GM23338 (cell line): ENCODE results near the gene SF1.

Experiments used
- EZH2 ChIP-seq: fragments of 200-600 bp; sonication (generic); IDR thresholded peaks from one replicate; pipeline ENCODE4 v1.8.0; 2017; ENCODE audit warnings: antibody characterized with exemption, mild to moderate bottlenecking, low read depth; ENCODE audit not compliant: unreplicated experiment
- NANOG ChIP-seq: IDR thresholded peaks from 2 replicates; pipeline ENCODE4 v1.6.1; 2016; ENCODE audit warnings: antibody characterized with exemption, borderline replicate concordance
- POLR2AphosphoS5 ChIP-seq: IDR thresholded peaks from 2 replicates; pipeline ENCODE4 v1.6.1; 2016; ENCODE audit warnings: antibody characterized with exemption, low read depth
- TF ChIP-seq, protein P1 (sequence below): IDR thresholded peaks from one replicate; pipeline ENCODE4 v1.6.1; 2018; ENCODE audit warnings: antibody characterized with exemption; ENCODE audit not compliant: unreplicated experiment
- TF ChIP-seq, protein P2 (sequence below), 2 experiments: fragments of 200-600 bp in 1 of 2; sonication (generic) in 1 of 2; conservative IDR thresholded peaks; 2 replicates each; pipeline versions ENCODE4 v1.5.1 to v1.6.1; 2016 to 2017; ENCODE audit warnings: antibody characterized with exemption in 2 of 2, low read depth in 2 of 2, mild to moderate bottlenecking in 2 of 2, moderate library complexity in 1 of 2

DNA sequence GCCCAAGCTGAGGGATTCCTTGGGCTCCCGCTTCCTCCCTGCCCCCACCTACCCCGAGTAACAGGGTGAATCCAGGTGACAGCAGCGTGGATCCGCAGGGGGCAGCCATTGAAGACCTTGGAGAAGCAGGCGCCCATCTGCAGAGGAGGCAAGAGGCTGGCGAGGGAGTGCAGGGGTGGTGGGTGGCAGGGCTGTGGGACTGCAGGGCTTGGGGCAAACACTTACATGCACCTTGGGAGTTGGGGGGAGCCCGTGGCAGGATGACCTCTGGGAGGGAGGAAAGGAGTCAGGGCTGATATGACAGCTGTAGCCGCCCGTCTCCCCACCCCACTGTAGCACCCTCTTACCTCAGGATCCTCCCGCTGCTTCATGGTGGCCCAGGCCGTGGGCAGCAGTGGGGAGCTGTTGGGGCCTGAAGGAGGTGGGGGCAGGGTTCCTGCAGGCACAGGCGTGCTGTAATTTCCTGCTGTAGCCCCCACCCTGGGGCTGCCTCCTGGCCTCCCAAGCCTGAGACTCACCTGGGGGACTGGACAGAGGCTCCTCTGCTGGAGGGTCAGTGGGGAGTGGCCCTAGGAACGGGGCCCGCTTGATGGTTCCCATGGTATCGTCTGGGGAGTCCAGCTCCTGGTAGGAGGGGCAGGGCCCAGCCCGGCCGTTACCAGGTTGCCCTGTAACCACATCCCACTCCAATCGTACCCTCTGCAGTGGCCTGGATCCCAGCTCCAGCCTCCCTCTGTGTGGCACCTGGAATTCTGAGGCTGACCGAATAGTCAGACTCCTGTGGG, 18.6 kb upstream of the SF1 start:
- TF ChIP-seq, protein P1, sequence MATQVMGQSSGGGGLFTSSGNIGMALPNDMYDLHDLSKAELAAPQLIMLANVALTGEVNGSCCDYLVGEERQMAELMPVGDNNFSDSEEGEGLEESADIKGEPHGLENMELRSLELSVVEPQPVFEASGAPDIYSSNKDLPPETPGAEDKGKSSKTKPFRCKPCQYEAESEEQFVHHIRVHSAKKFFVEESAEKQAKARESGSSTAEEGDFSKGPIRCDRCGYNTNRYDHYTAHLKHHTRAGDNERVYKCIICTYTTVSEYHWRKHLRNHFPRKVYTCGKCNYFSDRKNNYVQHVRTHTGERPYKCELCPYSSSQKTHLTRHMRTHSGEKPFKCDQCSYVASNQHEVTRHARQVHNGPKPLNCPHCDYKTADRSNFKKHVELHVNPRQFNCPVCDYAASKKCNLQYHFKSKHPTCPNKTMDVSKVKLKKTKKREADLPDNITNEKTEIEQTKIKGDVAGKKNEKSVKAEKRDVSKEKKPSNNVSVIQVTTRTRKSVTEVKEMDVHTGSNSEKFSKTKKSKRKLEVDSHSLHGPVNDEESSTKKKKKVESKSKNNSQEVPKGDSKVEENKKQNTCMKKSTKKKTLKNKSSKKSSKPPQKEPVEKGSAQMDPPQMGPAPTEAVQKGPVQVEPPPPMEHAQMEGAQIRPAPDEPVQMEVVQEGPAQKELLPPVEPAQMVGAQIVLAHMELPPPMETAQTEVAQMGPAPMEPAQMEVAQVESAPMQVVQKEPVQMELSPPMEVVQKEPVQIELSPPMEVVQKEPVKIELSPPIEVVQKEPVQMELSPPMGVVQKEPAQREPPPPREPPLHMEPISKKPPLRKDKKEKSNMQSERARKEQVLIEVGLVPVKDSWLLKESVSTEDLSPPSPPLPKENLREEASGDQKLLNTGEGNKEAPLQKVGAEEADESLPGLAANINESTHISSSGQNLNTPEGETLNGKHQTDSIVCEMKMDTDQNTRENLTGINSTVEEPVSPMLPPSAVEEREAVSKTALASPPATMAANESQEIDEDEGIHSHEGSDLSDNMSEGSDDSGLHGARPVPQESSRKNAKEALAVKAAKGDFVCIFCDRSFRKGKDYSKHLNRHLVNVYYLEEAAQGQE = no peak
- TF ChIP-seq POLR2AphosphoS5 (no peak), EZH2 (no peak), NANOG (no peak)
- TF ChIP-seq, protein P2, sequence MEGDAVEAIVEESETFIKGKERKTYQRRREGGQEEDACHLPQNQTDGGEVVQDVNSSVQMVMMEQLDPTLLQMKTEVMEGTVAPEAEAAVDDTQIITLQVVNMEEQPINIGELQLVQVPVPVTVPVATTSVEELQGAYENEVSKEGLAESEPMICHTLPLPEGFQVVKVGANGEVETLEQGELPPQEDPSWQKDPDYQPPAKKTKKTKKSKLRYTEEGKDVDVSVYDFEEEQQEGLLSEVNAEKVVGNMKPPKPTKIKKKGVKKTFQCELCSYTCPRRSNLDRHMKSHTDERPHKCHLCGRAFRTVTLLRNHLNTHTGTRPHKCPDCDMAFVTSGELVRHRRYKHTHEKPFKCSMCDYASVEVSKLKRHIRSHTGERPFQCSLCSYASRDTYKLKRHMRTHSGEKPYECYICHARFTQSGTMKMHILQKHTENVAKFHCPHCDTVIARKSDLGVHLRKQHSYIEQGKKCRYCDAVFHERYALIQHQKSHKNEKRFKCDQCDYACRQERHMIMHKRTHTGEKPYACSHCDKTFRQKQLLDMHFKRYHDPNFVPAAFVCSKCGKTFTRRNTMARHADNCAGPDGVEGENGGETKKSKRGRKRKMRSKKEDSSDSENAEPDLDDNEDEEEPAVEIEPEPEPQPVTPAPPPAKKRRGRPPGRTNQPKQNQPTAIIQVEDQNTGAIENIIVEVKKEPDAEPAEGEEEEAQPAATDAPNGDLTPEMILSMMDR (conservative IDR thresholded peaks at IDR 0.05; ENCODE audit: low read depth in 2 of 2) = no peak
